ENCODE results near the gene MAST4.

Gene MAST4

DNA sequence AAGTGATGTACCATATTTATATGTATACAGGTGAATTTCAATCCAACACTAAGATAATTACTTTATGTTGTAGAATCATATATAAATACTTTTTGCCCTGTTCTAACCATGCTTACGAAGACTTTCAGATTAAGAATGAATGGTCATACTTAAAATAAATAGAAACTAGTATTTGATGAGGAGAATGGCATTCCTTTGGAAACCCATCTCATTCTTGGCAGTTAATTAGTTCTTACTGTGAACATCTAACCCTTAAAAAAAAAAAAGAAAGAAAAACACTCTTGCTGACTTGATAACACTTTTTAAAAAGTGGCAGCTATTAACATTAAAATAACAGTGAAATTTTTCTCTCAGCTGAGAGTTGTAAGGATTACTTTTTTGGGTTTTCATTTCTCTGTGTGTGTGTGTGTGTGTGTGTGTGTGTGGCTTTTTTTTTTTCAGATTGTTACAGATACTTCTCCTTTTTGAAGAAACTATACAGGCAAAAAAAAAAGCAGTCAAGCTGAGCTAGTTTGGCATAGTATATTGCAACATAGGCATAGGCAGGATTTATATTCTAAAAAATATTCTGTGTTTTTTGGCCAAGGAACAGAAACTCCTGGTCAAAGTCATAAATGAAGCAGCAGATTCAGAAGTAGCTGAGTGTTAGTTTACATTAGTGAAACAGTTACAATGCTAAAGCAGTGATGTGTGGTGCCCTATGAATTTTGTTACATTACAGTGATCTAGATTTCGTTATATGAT lies 436.9 kb downstream of the MAST4 start:
- DNase-seq (ENCODE audit: low read depth in 2 of 2, low spot score in 1 of 2) = no peak

DNA sequence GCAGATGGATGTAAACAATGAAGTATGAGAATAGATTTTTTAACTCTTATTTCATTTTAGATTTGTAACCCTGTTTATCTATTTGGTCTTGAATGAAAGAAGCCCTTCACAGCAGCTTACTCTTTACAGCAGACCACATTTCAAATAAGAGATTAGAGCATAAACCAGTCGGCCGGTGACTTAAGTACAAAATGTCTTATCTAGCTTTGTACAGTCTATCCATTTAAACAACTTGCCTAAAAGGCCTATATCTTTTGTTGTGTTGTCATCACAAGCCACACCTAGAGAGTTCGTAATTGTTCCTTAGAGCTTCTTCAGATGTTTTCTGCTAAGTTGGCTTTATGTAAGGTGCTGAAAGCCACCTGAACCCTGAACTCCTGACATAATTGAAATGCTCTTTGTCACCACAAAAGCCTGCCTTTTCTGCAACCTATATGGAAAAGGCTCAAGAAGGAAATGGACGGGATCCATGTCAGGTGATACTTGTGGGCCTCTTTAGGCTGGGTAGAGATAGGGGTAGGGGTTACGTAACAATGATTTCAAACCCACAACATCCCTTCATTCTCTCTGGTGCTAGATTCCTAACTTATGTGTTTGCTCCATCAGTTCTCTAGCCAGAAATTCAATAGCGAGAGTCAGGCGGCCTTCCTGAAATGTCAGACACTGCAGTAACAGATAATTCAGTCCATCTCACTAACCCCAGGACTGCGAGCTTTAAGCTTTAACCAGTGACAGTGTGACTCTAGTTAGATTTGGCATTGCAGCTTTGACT lies 437.9 kb downstream of the MAST4 start:
- DNase-seq (ENCODE audit: low read depth in 2 of 2, low spot score in 1 of 2) = no peak

DNA sequence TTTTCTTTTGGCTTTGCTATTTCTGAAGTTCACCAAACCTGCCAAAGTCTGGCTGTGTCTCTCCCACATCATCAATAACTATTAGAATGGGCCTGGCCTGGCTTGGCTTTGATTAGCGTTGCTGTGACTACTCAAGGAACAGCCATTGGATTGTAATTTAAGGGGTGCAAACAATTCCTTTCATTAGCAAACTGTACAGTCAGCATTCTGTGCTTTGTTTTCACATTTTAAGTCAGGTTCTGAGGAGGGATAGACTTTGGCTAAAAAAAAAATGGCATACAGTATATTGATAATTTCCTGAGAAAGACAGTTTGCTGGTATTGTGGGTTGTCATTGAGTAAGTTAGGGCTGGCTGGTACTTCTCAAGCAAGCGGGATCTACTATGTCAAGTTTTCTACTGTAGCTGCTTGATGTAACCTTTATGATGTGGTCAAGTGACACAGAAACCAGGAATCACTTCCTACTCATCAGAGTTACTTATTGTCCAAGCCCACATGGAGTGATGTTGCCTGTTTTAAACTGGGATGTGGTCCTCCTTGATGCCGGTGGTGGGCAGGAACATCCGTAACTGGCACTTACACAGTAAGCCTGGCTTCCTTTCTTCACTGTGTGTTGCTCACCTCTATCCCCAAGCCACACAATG lies 439.0 kb downstream of the MAST4 start:
- DNase-seq (ENCODE audit: low read depth in 2 of 2, low spot score in 1 of 2) = no peak

DNA sequence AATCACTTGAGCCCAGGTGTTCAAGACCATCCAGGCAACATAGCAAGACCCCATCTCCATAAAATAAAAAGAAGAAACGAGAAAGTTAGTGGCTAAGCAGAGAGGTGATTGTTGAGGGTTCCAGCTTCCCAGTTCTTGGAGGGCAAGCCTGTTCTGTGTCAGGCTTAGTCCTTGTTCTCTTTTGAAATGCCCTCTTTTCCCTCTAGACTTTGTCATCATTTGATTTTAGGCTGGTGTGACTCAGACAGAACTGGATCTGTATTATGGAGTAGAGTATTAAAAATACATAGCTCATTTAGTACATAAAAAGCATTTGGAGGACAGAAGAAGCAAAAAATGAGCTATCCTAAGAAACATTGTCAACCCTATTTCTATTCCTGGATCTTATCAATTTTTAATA lies 441.0 kb downstream of the MAST4 start:
- DNase-seq (ENCODE audit: low read depth in 2 of 2, low spot score in 1 of 2) = no peak

DNA sequence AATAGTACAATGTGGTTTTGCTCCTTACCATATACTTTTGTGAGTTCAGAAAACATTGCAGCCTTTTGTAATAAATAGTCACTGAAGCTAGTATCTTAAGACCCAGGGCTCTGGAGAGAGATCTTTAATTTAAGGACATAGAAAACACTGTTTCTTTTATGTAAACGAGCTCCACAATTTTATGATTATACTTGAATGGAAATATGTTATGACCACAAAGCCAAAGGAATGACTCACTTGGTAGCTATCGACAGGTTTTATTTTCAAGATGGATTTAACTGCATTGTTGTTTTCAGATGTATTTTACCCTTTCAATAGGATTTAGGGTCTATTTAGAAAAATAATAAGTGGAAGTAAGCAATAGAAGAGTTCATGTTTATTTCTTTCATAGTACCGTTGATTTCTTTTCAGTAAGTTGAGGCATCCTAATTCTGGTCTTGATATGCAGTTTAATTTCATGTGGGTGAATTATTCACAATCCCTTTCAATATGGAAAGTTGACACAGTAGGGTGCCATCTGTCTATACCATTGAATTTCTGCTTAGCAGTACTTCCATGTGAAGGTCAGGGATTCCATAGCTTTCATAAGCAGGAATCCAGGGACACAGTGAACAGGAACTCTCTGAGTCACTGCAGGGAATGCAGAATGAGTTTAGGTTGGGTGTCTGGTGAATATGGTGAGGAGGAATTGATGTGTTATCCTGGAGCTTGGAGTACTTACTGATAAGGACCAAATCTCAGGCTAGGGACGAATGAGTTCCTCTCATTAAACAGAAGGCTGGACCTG lies 442.8 kb downstream of the MAST4 start:
- DNase-seq (ENCODE audit: low read depth in 2 of 2, low spot score in 1 of 2) = no peak

DNA sequence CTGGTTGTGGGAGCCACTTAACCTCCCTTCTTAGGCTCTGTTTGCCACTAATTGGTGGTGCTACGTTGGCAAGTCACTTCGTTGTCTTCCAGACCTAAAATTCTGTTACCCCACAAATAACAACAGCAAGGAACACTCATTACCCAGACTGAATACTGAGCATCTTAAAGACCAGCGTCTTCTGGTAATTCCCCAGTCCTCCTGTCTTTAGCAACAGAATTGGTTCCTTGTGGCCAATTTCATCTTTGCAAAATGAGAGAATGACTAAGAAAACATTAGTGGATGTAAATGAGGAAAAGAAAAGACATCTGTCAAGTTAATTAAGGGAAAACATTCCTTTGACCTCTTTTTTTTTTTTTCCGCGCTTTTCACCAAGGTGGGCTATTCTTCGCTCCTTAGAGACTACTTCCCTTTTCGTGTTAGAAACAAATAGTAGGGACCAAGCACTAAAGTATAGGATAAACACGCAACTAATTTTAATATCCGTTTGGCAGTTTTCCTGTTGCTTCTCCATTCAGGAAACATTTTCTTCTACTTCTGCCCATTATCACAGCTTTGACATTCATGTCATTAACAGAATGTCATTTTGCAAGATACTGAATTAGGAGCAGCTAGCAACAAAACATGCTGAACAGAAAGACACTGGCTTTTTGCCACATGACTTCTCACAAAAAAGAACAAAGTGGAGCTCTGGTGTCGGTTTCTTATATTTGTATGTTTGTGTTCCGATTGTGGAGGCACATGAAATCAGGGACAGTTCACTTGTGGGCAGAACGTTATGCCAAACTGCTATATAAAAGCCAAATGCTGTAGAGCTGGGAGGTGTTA lies 446.2 kb downstream of the MAST4 start:
- no peak for DNase-seq (ENCODE audit: low read depth in 2 of 2, low spot score in 1 of 2)

DNA sequence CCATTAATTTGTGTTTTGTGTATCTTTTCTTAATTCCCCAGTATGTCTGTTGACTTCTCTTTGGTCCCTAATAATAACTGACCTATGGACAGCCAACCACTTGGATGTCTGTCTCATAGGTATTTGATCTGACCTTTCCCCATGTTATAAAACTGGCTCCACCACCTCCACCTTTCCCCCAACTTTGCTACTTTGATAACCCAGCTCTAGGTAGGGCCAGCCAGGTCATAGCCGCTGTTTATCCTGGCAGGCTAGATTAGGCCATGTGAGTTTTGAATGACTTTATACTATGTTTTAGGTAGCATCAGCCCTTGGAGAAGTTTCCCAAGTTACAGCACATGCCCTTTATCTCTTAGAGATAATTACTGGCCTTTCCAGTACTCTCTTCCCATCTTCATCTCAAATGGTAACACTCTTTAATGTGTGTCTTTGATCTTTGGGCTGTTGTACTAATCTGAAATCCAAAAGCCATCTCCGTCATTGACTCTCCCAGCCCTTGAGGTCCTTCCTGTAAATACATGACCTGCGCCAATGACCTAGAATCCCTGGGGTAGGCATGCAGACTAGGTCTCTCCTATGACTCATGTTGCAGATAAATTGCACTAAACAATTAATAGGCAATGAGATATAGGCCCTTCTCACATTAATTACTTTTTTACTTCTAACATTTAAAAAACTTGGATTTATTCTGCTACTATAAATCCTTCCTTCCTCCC lies 447.8 kb downstream of the MAST4 start:
- no peak for DNase-seq (ENCODE audit: low read depth in 2 of 2, low spot score in 1 of 2)

DNA sequence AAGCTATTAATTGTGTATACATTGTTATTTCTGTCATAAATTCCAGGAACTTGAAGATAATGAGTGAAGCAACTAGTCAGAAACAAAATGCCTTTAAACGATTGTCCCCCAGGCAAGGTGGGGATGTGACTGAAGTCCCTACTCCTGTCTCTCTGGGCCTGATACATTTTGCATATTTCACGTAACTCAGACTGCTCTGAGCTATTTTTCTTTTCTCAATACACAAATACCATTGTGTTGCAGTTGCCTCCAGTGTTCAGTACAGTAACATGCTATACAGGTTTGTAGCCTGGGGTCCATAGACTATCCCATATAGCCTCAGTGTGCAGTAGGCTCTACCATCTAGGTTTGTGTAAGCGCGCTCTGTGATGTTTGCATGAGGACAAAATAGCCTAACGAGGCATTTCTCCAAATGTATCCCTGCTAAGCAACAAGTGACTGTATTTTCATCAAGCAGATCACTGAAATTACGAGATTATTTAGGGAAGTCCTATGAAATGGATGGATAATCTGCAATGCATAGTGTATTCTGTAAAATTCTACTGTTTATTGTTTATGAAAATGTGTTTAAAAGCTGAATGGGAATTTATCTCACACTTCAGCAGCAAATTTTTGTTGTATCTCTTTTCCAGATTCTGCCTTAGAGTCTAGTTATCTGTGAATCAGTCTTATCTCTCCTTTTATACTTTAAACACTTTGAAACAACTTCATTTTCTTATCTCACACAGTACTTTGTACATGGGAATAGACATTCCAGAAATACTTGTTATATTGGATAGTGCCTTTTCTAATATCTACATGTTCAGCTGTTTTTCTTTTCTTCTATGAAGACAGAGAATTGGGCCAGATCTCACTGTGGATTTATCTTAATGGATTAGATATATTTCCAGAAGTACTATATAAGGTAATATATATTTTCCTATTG lies 449.9 kb downstream of the MAST4 start:
- DNase-seq (ENCODE audit: low read depth in 2 of 2, low spot score in 1 of 2) = no peak

DNA sequence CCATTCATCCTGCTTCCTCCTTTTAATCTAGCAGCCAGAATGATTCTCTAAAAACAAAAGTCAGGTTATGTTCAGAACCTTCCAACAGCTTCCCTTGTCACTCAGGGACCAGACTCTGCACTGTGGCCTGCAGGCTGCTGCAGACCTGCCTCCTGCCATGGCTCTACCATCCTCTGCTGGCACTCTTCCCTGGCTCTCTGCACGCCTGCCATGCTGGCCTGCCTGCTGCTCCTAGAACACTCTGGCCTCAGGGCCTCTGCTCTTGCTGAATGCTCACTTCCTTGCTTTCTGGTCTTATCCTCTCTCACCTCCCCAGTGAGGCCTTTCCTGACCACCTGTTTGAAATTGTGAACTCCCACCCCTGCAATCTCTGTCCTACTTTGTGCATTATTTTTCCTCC lies 451.0 kb downstream of the MAST4 start:
- no peak for DNase-seq (ENCODE audit: low read depth in 2 of 2, low spot score in 1 of 2)

DNA sequence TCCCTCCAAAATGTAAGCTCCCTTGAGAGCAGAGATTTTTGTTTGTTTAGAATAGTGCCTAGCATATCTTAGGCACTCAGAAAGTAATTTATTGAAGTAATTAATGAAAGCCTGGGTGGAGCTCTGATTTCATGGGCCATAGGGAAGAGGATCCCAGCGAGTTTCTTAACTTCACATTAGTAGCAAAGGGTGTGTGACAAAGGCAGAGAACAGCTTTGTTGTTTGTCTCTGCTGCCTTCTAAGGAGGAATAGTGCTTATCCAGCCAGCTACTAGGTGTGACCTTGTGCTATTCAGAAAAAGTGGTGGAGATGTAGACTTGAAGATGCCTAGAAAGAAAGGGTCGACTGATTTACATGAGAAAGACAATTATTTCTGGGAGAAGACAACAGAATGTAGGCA lies 451.4 kb downstream of the MAST4 start:
- no peak for DNase-seq (ENCODE audit: low read depth in 2 of 2, low spot score in 1 of 2)

DNA sequence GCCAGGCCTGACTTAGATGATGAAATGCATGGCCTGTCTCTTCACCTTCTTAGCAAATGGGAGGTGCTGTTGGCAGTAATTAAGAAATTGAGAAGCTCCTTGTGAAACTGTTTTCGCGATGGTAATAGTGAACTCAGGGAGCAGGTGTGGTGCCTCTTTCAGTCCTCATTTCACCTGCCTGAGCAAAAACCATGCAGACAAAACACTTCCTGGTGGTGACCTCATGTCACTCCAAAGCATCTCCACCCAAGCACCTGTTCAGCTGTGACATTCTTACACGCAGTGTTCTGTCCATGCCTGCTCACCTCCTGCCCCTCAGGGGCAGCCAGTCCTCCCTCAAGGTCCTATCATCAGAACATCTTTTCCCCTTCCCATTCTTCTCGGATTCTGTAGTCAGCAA lies 453.9 kb downstream of the MAST4 start:
- no peak for DNase-seq (ENCODE audit: low read depth in 2 of 2, low spot score in 1 of 2)

DNA sequence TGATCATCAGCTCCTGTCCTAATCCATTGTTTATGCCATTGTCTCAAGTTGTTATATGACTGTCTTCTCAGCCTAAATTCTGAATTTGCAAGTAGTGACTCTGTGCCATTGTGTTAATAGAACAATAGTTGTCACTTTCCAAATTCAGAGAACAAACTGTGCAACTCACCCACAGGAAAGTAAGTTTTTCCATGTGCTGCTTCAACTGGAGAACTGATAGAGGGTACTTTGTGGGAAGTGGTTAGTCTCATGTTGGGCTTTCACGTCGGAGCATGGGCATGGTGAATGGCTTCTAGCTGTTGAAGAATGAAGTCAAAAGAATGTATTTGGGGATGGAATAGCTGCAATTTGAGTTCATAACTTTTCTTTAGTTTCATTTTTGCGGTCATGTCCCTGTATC lies 454.4 kb downstream of the MAST4 start:
- no peak for DNase-seq (ENCODE audit: low read depth in 2 of 2, low spot score in 1 of 2)

DNA sequence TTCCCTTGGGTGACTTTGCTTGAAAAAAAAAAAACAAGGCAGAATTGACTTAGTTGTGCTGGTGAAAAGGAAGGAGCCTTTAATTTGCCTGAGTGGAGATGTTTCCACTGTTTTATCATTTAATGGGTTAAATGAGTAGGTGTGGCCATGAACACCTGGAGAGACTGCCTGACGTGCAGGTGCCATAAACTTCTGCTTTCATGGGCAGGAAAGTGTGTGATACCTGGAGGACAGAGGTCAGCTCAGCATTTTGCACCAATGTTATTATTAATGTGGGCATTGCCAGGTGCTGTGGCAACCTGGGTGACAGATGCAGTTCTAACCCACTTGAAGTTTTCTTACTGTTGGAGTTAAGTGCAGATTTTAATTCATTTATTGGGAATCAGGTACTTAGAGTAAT lies 455.0 kb downstream of the MAST4 start:
- no peak for DNase-seq (ENCODE audit: low read depth in 2 of 2, low spot score in 1 of 2)

DNA sequence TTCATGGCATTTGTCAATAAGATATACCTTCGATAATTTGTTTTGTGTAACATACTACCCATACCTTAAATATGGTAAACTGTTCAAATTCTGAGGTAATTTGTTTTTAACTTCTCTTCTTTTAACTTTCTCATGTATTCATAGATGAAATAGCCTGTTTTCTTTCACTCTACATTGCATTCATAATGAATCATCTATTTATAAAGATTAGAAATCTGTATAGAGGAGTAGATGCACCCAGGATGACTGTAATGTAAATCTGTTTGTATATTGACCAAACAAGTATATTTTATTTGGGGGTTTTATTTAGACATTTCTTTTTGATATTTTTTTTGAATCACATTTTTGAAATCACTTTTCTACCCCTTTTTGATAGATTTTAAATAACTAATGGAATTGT lies 455.8 kb downstream of the MAST4 start:
- no peak for DNase-seq (ENCODE audit: low read depth in 2 of 2, low spot score in 1 of 2)

DNA sequence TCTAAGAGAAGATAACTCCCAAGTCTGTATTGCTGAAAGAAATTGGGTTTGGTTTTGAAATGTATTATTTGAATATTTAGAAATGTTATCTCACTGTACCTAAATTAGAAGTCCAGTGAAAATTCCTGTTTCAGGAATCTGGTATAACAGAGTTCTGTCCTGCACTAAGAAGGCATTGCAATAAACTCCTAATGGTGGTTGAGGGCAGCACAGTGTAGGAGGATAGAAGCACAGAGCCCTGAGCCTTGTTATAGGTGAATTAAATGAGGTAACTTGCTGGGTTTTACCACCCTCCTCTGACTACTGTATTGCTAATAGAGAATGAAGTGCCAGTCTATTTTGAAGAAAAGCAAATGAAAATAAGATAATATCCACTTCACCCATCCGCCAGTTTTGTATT lies 457.0 kb downstream of the MAST4 start:
- no peak for DNase-seq (ENCODE audit: low read depth in 2 of 2, low spot score in 1 of 2)

DNA sequence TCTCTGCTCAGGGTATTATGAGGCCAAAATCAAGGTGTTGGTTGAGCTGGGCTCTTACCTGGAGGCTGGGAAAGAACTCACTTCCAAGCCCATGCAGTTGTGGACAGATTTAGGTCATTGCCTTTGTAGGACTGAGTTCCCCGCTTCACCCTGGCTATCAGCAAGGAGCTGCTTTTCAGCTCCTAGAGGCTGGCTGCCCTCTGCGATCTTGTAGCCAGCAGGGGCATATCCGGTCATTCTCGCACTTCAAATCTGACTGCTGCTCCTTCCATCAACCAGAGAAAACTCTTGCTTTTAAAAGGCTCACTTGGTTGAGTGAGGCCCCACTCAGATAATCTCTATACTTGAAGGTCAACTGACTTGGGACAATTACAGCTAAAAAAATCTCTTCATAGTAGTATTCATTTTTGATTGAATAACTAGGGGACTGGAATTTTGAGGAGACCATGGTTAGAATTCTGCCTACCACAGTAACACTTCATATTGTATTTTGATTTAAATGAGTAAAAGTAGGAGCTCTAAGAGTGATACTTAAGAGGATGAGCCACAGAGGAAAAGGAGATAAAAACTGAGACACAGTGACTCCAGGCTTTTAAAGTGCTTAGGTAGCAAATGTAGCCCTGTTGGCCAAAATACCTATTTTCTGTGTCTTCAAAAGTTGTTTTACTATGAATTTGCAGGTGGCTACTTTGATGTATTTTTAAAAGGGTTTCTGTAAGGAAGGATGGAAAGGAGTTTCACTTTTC lies 463.0 kb downstream of the MAST4 start:
- DNase-seq (ENCODE audit: low read depth in 2 of 2, low spot score in 1 of 2) = no peak

DNA sequence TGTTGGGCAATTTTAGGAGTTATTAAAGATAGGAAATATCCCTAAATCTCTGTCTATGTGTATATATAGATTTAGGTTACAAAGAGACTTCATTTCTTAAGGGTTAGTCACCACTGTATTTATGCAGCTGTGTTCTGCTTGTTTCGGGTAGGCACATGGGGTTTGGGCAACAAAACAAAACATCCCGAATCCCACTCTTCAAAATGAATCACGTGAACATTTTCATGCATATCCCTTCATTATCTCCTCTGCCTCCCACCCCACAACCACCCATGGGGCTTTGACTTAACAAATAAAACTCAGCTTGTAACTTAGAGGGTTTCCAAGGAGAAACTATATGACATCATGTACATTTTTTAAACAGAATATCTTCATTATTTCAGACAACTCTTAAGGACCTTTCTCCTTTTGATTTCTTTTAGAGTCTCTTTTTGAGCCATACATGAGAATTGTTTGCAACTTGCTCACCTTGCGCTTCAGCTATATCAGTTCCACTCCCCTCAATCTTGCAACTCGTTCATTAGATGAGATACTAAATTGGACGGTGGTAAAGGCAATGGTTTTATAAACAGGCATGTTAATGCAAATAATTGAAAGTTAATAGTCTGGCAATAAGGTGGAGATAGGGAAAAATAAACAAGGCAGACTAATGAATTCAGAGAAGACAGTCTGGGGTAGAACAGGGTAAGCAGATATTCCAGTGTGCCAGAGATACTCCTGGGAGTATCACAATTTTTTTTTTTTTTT lies 463.7 kb downstream of the MAST4 start:
- DNase-seq (ENCODE audit: low read depth in 2 of 2, low spot score in 1 of 2) = no peak

DNA sequence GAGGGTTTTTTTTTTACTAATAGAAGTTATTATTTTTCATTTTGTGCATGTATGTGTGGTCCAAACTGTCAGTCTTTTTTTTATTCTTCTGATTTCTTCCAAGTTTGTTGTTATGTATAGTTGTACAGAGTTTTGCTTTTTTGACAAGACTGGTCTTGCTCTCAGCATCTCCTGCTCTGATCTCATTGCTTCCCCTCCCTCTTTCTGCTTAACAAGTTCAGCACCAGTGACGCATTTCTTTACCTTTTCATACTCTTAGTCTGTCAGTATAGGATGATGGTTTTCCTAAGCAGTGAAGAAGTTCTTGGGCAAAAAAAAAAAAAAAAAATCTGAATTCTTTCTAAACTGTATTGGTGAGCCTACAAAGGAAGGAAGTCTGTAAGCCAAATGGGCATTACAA lies 465.3 kb downstream of the MAST4 start:
- DNase-seq (ENCODE audit: low read depth in 2 of 2, low spot score in 1 of 2) = no peak
